ENCODE data around the gene MRGPRF. TPM values are rescaled to one million over a fixed set of nuclear protein-coding genes. Genes with fewer than 3 reads are reported as not detected.

The MRGPRF gene
- total and polyA plus RNA-seq, 3 donors from 2014 or later = 10.0 to 21.1 (median 12.2) TPM

DNA sequence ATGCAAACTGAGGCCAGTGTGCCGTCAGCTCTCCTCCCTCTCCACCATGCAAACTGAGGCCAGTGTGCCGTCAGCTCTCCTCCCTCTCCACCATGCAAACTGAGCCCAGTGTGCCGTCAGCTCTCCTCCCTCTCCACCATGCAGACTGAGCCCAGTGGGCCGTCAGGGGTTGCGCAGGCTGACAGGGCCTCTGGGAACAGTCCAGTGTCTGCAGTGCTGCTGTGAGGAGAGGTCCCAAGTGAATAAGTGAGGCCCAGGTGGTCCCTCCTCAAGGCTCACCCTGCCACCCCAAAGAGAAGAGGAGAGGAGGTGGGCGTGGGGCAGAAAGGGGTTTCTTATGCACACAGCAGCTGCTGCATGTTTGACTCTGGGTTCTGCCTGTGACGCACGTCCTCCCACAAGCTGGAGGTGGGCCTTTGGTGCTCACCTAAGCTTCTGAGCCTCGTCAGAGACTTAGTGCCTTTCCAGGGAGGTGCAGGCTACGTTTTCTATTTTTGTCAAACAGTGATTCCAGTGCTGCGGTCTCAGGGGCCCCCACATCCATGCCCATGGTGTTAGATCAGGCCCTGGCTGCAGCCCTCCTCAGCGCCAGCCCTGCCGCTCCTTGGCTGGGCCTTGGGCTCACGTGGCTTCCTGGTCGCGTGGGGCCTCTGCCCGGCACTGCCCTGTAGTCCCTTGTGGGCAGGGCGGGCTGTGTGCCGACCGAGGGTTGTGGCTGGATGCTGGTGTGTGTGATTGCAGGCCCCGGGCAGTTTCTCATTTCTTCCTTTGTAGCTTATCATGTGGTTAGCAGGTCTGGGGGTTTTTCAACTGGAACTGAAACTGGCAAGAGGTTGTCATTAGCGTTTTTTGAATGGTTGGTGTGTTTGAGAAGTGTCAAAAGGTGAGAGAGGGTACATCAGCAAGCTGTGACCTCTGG, 42.8 kb upstream of the MRGPRF start:
- Histone ChIP-seq H3K9me3 (no peaks in the 10 kb centered on the region), H3K4me1 (peaks cover 18% of the 10 kb centered on the region), H3K27ac (no peak overlapping the region), H3K4me3 (no peak overlapping the region), H3K36me3 (ENCODE audit: low read depth, missing control alignments) (no peaks in the 10 kb centered on the region), H3K27me3 (no peaks in the 10 kb centered on the region)
- intact Hi-C loops (cut with DNase I; ENCODE audit: low total_unique reads) = no loop called here
- no peak for TF ChIP-seq POLR2A (IDR thresholded peaks at IDR 0.05)
- TF ChIP-seq, protein P1, sequence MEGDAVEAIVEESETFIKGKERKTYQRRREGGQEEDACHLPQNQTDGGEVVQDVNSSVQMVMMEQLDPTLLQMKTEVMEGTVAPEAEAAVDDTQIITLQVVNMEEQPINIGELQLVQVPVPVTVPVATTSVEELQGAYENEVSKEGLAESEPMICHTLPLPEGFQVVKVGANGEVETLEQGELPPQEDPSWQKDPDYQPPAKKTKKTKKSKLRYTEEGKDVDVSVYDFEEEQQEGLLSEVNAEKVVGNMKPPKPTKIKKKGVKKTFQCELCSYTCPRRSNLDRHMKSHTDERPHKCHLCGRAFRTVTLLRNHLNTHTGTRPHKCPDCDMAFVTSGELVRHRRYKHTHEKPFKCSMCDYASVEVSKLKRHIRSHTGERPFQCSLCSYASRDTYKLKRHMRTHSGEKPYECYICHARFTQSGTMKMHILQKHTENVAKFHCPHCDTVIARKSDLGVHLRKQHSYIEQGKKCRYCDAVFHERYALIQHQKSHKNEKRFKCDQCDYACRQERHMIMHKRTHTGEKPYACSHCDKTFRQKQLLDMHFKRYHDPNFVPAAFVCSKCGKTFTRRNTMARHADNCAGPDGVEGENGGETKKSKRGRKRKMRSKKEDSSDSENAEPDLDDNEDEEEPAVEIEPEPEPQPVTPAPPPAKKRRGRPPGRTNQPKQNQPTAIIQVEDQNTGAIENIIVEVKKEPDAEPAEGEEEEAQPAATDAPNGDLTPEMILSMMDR (IDR thresholded peaks at IDR 0.05) = no peak
- no peak for DNase-seq
- 82 to 84% methylated on average over 21 to 22 of the region's 22 CpGs for WGBS, 2 donors

DNA sequence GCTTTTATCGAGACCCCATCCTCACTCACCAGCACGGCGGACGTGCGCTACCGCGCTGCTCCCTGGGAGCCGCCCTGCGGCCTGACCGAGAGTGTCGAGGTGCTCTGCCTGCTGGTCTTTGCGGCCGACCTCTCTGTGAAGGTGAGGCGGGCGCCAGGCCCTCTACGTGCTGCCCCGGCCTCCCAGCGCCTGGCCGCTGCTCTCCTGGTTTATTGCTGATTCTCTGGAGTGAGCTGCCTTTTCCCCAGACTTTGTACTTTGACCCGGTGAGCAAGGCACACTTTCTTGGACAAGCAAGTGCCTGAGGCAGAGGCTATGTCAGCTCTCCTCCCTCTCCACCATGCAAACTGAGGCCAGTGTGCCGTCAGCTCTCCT, 42.2 kb upstream of the MRGPRF start:
- WGBS, 2 donors = 90 to 94% methylated on average over 21 of the region's 21 CpGs
- intact Hi-C loops (cut with DNase I; ENCODE audit: low total_unique reads) = no loop called here
- Histone ChIP-seq H3K4me1 (peaks cover 22% of the 10 kb centered on the region), H3K27ac (no peak overlapping the region), H3K36me3 (ENCODE audit: low read depth, missing control alignments) (no peaks in the 10 kb centered on the region), H3K27me3 (no peaks in the 10 kb centered on the region), H3K4me3 (no peak overlapping the region), H3K9me3 (no peaks in the 10 kb centered on the region)
- no peak for DNase-seq
- TF ChIP-seq, protein P1 (IDR thresholded peaks at IDR 0.05) = no peak
- no peak for TF ChIP-seq POLR2A (IDR thresholded peaks at IDR 0.05)

DNA sequence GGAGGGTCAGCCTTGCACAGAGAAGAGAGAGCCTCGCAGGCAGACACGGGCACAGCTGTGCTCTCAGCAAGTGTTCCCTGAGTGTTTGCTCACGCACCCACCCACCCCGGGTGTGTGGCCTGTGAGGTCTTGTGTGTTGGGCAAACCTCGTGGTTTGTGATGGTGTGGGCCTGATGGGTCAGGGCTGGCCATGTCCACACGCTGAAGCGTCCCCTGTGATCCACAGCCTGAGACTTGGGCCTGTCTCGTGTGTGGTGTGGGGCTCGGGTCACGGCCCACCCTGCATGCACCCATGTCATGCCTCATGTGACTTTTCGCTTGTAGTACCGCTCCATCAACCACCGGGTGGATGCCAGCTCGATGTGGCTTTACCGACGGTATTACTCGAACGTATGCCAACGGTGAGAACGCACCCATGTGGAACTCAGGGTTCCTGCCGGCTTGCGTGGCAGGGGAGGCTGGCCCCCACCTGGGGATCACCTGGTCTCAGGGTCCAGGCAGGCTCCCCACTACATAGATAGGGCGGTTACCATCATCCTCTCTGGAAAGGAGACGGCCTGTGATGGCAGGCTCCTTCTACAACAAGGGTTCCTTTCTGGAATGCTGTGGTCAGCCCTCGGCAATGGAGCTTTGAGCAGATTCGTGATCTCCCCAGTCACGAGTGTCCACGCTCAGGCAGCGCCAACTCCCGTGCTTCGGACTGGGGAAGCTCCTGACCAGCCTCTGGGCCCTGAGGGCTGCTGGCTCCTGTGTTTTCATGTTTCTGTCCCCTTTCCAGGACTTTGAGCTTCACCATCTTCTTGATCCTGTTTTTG, 41.6 kb upstream of the MRGPRF start:
- intact Hi-C loops (cut with DNase I; ENCODE audit: low total_unique reads) = no loop called here
- TF ChIP-seq POLR2A (IDR thresholded peaks at IDR 0.05) = no peak
- TF ChIP-seq, protein P1 (IDR thresholded peaks at IDR 0.05) = no peak
- no peaks in the 10 kb centered on the region for H3K36me3 ChIP-seq (ENCODE audit: low read depth, missing control alignments)

GRCh38 chr11:69053546-69054396, 40.7 kb upstream of the MRGPRF start:
- 81 to 83% methylated on average over 1 to 35 of the region's 35 CpGs for WGBS, 2 donors
- TF ChIP-seq, protein P1 (IDR thresholded peaks at IDR 0.05) = no peak
- no peak for TF ChIP-seq POLR2A (IDR thresholded peaks at IDR 0.05)
- DNase-seq = no peak
- no peaks in the 10 kb centered on the region for H3K9me3 ChIP-seq
- intact Hi-C loops (cut with DNase I; ENCODE audit: low total_unique reads) = no loop called here
- H3K4me1 ChIP-seq = peaks cover 29% of the 10 kb centered on the region
- no peaks in the 10 kb centered on the region for H3K36me3 ChIP-seq (ENCODE audit: low read depth, missing control alignments)
- H3K4me3 ChIP-seq = no peak overlapping the region
- no peaks in the 10 kb centered on the region for H3K27me3 ChIP-seq
- H3K27ac ChIP-seq = no peak overlapping the region

More for the DNA sequence above, 41.6 kb upstream of the MRGPRF start:
- peaks cover 27% of the 10 kb centered on the region for H3K4me1 ChIP-seq
- H3K4me3 ChIP-seq = no peak overlapping the region
- no peak for DNase-seq
- WGBS, 2 donors = 88 to 91% methylated on average over 12 to 31 of the region's 31 CpGs
- no peak overlapping the region for H3K27ac ChIP-seq
- no peaks in the 10 kb centered on the region for H3K27me3 ChIP-seq
- H3K9me3 ChIP-seq = no peaks in the 10 kb centered on the region
